Osteocyte (in vitro differentiated cells): ENCODE results near the gene SLC26A11. TPM values are rescaled to one million over a fixed set of nuclear protein-coding genes. Genes with fewer than 3 reads are reported as not detected.

ENCODE experiments used
- DNase-seq: peaks from one replicate; pipeline ENCODE4 v3.0.0; 2021; ENCODE audit warnings: mixed read lengths; ENCODE audit not compliant: unreplicated experiment; ENCODE audit errors: extremely low spot score
- H3K27ac Mint-ChIP-seq: one replicate; pipeline ENCODE4 v1.8.0; 2021; ENCODE audit warnings: mild to moderate bottlenecking, mixed read lengths; ENCODE audit not compliant: unreplicated experiment
- H3K27me3 Mint-ChIP-seq: one replicate; pipeline ENCODE4 v1.8.0; 2021; ENCODE audit warnings: mixed read lengths; ENCODE audit not compliant: unreplicated experiment
- H3K36me3 Mint-ChIP-seq: one replicate; pipeline ENCODE4 v1.8.0; 2021; ENCODE audit warnings: mixed read lengths; ENCODE audit not compliant: unreplicated experiment
- H3K4me1 Mint-ChIP-seq: one replicate; pipeline ENCODE4 v1.8.0; 2021; ENCODE audit warnings: mixed read lengths; ENCODE audit not compliant: unreplicated experiment
- H3K4me3 Mint-ChIP-seq: one replicate; pipeline ENCODE4 v1.8.0; 2021; ENCODE audit warnings: mild to moderate bottlenecking, moderate library complexity, mixed read lengths; ENCODE audit not compliant: unreplicated experiment
- H3K9me3 Mint-ChIP-seq: one replicate; pipeline ENCODE4 v1.8.0; 2021; ENCODE audit warnings: mixed read lengths; ENCODE audit not compliant: unreplicated experiment
- CTCF ChIP-seq: fragments of 200-600 bp; sonication (generic); IDR thresholded peaks from 2 replicates; pipeline ENCODE4 v1.5.0; 2021; ENCODE audit warnings: antibody characterized with exemption, mild to moderate bottlenecking, moderate library complexity
- total RNA-seq: library from RNA; stranded (reverse); gene quantifications from 2 replicates; pipeline ENCODE4 v1.2.1, GENCODE V29; 2021

The SLC26A11 gene
- total RNA-seq, 1 donor from 2014 or later = 34.7 TPM

- no peak for TF ChIP-seq CTCF
- Mint-ChIP-seq H3K4me3 (no peak overlapping the region), H3K27ac (no peak overlapping the region)
These were observed 69.9 kb downstream of the SLC26A11 start for GRCh38 chr17:80290156-80290555.

GRCh38 chr17:80291260-80291659, 71.0 kb downstream of the SLC26A11 start:
- no peaks in the 10 kb centered on the region for H3K27me3 Mint-ChIP-seq
- no peak for TF ChIP-seq CTCF
- peaks cover 49% of the 10 kb centered on the region for H3K36me3 Mint-ChIP-seq
- no peak overlapping the region for H3K27ac Mint-ChIP-seq
- H3K4me1 Mint-ChIP-seq = no peaks in the 10 kb centered on the region
- no peak for DNase-seq
- no peaks in the 10 kb centered on the region for H3K9me3 Mint-ChIP-seq
- H3K4me3 Mint-ChIP-seq = no peak overlapping the region

More at GRCh38 chr17:80290156-80290555, 69.9 kb downstream of the SLC26A11 start:
- no peaks in the 10 kb centered on the region for H3K4me1 Mint-ChIP-seq
- no peaks in the 10 kb centered on the region for H3K27me3 Mint-ChIP-seq
- H3K9me3 Mint-ChIP-seq = no peaks in the 10 kb centered on the region
- DNase-seq = no peak
- peaks cover 45% of the 10 kb centered on the region for H3K36me3 Mint-ChIP-seq

DNA sequence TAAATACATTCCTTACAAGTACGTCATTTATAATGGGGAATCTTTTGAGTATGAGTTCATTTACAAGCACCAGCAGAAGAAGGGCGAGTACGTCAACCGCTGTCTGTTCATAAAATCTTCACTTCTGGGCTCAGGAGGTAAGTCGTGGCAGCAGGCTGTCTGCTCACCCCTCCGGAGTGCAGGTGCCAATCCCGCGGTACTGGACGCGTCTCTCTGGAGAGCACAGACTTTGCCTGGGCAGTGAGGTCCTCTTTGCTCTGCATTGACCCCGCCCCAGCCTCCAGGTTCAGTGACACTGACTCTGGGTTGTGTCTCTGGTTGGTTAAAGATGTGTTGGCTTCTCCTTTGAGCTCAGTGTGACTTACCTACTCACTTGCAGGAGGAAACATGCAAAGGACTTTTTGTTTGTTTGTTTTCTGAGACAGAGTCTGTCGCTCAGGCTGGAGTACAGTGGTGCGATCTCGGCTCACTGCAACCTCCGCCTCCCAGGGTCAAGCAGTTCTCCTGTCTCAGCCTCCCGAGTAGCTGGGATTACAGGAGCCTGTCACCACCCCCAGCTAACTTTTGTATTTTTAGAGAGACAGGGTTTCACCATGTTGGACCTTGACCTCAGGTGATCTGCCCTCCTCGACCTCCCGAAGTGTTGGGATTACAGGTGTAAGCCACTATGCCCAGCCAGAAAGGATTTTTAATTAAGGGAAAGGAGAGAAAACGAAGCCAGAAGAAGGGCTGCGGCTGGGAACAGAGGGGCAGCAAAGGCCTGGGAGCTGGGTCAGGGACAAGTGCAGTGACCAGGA, 71.7 kb downstream of the SLC26A11 start:
- no peaks in the 10 kb centered on the region for H3K9me3 Mint-ChIP-seq
- DNase-seq = no peak
- H3K27ac Mint-ChIP-seq = no peak overlapping the region
- H3K4me3 Mint-ChIP-seq = no peak overlapping the region
- TF ChIP-seq CTCF = no peak
- no peaks in the 10 kb centered on the region for H3K27me3 Mint-ChIP-seq
- H3K4me1 Mint-ChIP-seq = no peaks in the 10 kb centered on the region
- peaks cover 54% of the 10 kb centered on the region for H3K36me3 Mint-ChIP-seq

DNA sequence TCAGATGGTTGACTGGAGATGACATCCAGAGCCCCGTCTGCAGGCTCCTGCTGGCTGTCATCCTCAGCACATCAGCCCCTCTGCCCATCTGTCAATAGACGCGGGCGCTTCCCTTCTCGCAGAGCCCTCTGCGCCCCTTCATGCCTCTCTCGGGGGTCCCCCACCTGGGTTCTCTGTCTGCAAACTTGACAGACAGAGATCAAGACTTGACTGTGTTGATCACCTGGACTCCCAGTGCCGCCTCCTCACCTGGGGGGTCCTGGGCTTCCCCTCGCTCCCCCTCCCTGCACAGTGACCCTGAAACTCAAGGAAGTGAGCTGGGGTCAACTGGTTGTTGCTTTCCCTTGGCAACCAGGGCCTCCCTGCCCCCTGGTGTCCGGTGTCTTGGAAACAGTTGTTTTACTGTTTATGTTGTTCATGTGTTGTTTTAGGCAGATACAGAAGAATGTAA, 72.3 kb downstream of the SLC26A11 start:
- H3K9me3 Mint-ChIP-seq = no peaks in the 10 kb centered on the region
- DNase-seq = no peak
- H3K36me3 Mint-ChIP-seq = peaks cover 51% of the 10 kb centered on the region
- no peaks in the 10 kb centered on the region for H3K27me3 Mint-ChIP-seq
- TF ChIP-seq CTCF = peak; percentile 11
- no peak overlapping the region for H3K27ac Mint-ChIP-seq
- no peaks in the 10 kb centered on the region for H3K4me1 Mint-ChIP-seq
- H3K4me3 Mint-ChIP-seq = no peak overlapping the region

- Mint-ChIP-seq H3K4me1 (no peaks in the 10 kb centered on the region), H3K36me3 (peaks cover 54% of the 10 kb centered on the region), H3K4me3 (no peak overlapping the region), H3K9me3 (no peaks in the 10 kb centered on the region), H3K27ac (no peak overlapping the region), H3K27me3 (no peaks in the 10 kb centered on the region)
- no peak for DNase-seq
- TF ChIP-seq CTCF = no peak
These were observed 74.0 kb downstream of the SLC26A11 start for GRCh38 chr17:80294210-80294609.
